Coronary artery (tissue), 2 donors: Measurements from ENCODE around the gene DNAJC8.

ENCODE experiments used
- DNase-seq: peaks from one replicate; pipeline ENCODE4 v3.0.0-alpha.2; 2017; ENCODE audit warnings: low spot score
- H3K27ac ChIP-seq, 2 donors: fragments of 200-600 bp; sonication (generic); one replicate each; pipeline ENCODE4 v1.5.1; 2016 to 2019
- H3K4me3 ChIP-seq: fragments of 200-600 bp; sonication (generic); 2 replicates; pipeline ENCODE4 v1.5.1; 2016; ENCODE audit warnings: mild to moderate bottlenecking, moderate library complexity
- CTCF ChIP-seq: fragments of 200-600 bp; sonication (generic); IDR thresholded peaks from one replicate; pipeline ENCODE4 v1.5.1; 2019; ENCODE audit warnings: antibody characterized with exemption

DNAJC8 gene

GRCh38 chr1:28157894-28158293 is 74.9 kb downstream of the DNAJC8 start:
- no peak overlapping the region for H3K4me3 ChIP-seq
- H3K27ac ChIP-seq, result no peak overlapping the region
- no peak for DNase-seq
- TF ChIP-seq CTCF, result no peak

GRCh38 chr1:28156821-28157220 is 76.0 kb downstream of the DNAJC8 start:
- H3K4me3 ChIP-seq, result no peak overlapping the region
- peak overlapping the region in 1 of 2 donors; percentile 40 for H3K27ac ChIP-seq
- no peak for DNase-seq
- no peak for TF ChIP-seq CTCF

GRCh38 chr1:28155628-28156027 is 77.2 kb downstream of the DNAJC8 start:
- no peak for TF ChIP-seq CTCF
- DNase-seq, result no peak
- no peak overlapping the region for H3K27ac ChIP-seq
- no peak overlapping the region for H3K4me3 ChIP-seq

GRCh38 chr1:28154078-28154594 is 78.7 kb downstream of the DNAJC8 start:
- DNase-seq, result no peak
- Histone ChIP-seq H3K27ac (peak overlapping the region in 1 of 2 donors; percentile 28), H3K4me3 (no peak overlapping the region)
- TF ChIP-seq CTCF, result no peak
